ENCODE data around the gene PLB1.

PLB1 gene

GRCh38 chr2:28659127-28659526 is 163.3 kb downstream of the PLB1 start:
- peaks cover 0 to 81% (median 39%) of the 10 kb centered on the region in 4 donors for H3K4me1 ChIP-seq

DNA sequence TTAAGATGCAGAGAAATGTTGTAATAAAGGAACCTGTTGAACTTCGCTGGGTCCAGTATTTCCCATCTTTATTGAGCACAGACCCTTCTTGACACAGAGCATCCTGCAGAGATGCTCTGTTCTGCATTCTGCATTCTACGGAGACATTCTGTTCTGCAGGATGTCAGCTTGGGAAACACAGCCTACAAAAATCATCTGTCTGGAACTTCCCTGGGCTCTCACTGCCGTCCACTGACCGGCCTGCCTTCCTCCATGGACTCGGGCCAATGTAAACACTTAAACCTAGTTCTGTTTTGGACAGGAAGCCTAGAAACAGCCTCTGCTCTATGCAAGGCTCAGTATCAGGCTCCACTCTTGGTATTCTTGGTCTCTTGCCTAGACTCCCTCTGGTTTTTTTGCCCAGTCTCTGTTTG is 165.7 kb downstream of the PLB1 start:
- Histone ChIP-seq H3K27ac (peak overlapping the region; percentile 80 to 84), H3K27me3 (no peaks in the 10 kb centered on the region), H3K4me1 (peaks cover 0 to 88% (median 57%) of the 10 kb centered on the region in 4 donors), H3K9me3 (no peaks in the 10 kb centered on the region), H3K4me3 (no peak overlapping the region), H3K36me3 (no peaks in the 10 kb centered on the region)
- intact Hi-C loops (cut with DNase I; ENCODE audit: low total_unique reads): no loop called here
- TF ChIP-seq, protein P1, sequence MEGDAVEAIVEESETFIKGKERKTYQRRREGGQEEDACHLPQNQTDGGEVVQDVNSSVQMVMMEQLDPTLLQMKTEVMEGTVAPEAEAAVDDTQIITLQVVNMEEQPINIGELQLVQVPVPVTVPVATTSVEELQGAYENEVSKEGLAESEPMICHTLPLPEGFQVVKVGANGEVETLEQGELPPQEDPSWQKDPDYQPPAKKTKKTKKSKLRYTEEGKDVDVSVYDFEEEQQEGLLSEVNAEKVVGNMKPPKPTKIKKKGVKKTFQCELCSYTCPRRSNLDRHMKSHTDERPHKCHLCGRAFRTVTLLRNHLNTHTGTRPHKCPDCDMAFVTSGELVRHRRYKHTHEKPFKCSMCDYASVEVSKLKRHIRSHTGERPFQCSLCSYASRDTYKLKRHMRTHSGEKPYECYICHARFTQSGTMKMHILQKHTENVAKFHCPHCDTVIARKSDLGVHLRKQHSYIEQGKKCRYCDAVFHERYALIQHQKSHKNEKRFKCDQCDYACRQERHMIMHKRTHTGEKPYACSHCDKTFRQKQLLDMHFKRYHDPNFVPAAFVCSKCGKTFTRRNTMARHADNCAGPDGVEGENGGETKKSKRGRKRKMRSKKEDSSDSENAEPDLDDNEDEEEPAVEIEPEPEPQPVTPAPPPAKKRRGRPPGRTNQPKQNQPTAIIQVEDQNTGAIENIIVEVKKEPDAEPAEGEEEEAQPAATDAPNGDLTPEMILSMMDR (IDR thresholded peaks at IDR 0.05): no peak
- peak; percentile 84 to 93 for DNase-seq

More at GRCh38 chr2:28659127-28659526, 163.3 kb downstream of the PLB1 start:
- intact Hi-C loops (cut with DNase I; ENCODE audit: low total_unique reads): no loop called here
- no peak for DNase-seq
- TF ChIP-seq, protein P1 (IDR thresholded peaks at IDR 0.05): no peak
- Histone ChIP-seq H3K4me3 (no peak overlapping the region), H3K36me3 (no peaks in the 10 kb centered on the region), H3K27ac (peak overlapping the region; percentile 80 to 84), H3K9me3 (no peaks in the 10 kb centered on the region), H3K27me3 (no peaks in the 10 kb centered on the region)

GRCh38 chr2:28662044-28662443 is 166.2 kb downstream of the PLB1 start:
- intact Hi-C loops (cut with DNase I; ENCODE audit: low total_unique reads): no loop called here
- H3K27me3 ChIP-seq: no peaks in the 10 kb centered on the region
- TF ChIP-seq, protein P1 (IDR thresholded peaks at IDR 0.05): no peak
- H3K27ac ChIP-seq: peak overlapping the region; percentile 80 to 84
- peaks cover 0 to 93% (median 57%) of the 10 kb centered on the region in 4 donors for H3K4me1 ChIP-seq
- H3K4me3 ChIP-seq: no peak overlapping the region
- peak in 1 of 2 donors; percentile 74 for DNase-seq
- H3K36me3 ChIP-seq: no peaks in the 10 kb centered on the region
- no peaks in the 10 kb centered on the region for H3K9me3 ChIP-seq

GRCh38 chr2:28662468-28663181 is 166.8 kb downstream of the PLB1 start:
- intact Hi-C loops (cut with DNase I; ENCODE audit: low total_unique reads): no loop called here
- H3K9me3 ChIP-seq: no peaks in the 10 kb centered on the region
- H3K27me3 ChIP-seq: no peaks in the 10 kb centered on the region
- DNase-seq: peak; percentile 82 to 91
- TF ChIP-seq, protein P1 (IDR thresholded peaks at IDR 0.05): no peak
- no peaks in the 10 kb centered on the region for H3K36me3 ChIP-seq
- H3K4me3 ChIP-seq: peak overlapping the region; percentile 30 to 33
- H3K4me1 ChIP-seq: peaks cover 0 to 90% (median 57%) of the 10 kb centered on the region in 4 donors
- peak overlapping the region; percentile 80 to 84 for H3K27ac ChIP-seq

DNA sequence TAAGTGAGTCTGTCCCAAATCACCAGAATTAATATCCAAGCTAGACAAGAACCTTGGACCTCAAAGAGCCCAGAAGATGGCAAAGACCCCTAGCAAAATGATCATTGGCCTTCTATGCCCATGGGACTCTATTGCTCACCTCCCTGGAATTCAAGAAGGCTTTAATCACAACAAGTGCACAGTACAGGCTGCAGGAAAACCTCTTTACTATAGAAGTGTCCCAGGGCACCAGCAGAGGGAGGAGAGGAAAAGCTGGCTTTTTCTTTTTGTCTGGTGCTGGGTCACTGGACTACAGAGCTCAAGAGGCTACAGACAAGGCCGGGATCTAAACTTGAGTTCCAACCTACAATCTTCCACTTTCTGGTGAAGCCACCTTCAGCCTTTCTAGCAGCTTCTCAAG is 167.5 kb downstream of the PLB1 start:
- no peaks in the 10 kb centered on the region for H3K9me3 ChIP-seq
- DNase-seq: no peak
- intact Hi-C loops (cut with DNase I; ENCODE audit: low total_unique reads): no loop called here
- peak overlapping the region; percentile 80 to 84 for H3K27ac ChIP-seq
- H3K4me3 ChIP-seq: peak overlapping the region; percentile 30 to 33
- H3K36me3 ChIP-seq: no peaks in the 10 kb centered on the region
- TF ChIP-seq, protein P1 (IDR thresholded peaks at IDR 0.05): peak; percentile 24 to 46
- peaks cover 0 to 83% (median 57%) of the 10 kb centered on the region in 4 donors for H3K4me1 ChIP-seq
- no peaks in the 10 kb centered on the region for H3K27me3 ChIP-seq

Data from tibial artery (tissue), 4 donors.